ENCODE measurements around the gene POMGNT2. TPM values are rescaled to one million over a fixed set of nuclear protein-coding genes. Genes with fewer than 3 reads are reported as not detected.

The POMGNT2 gene
- polyA plus RNA-seq, 1 of the 3 experiments (the other 2 are of a cell fraction) = 20.6 TPM

DNA sequence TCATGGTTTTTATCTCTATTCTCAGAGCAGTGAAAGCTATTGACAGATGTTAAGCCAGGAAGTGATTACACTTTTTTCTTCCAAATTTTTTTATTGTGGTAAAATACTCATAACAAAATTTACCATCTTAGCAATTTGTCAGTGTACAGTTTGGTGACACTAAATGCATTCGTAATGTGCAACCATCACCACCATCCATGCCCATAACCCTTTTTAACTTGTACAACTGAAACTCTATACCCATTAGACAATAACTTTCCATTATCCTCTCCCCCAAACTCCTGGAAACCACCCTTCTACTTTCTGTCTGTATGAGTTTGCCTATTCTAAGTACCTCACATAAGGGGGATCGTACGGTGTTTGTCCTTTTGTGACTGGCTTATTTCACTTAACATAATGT lies 15.1 kb upstream of the POMGNT2 start:
- no peaks in the 10 kb centered on the region for H3K4me1 ChIP-seq (ENCODE audit: control insufficient read depth in 1 of 2, insufficient read depth in 2 of 2, low read depth in 1 of 2, low read length in 1 of 2)
- no peaks in the 10 kb centered on the region for H4K20me1 ChIP-seq (ENCODE audit: insufficient read depth)
- peaks cover 4% of the 10 kb centered on the region; the same call in 1 of the 2 replicates for H3K9me3 ChIP-seq
- H3K4me2 ChIP-seq = no peak overlapping the region
- 58% methylated on average over 3 of the region's 3 CpGs for WGBS (ENCODE audit: low lambda C conversion rate)
- no peak overlapping the region for H3K4me3 ChIP-seq (ENCODE audit: low read depth in 2 of 2, low read length in 1 of 2)
- no peak overlapping the region for H2AFZ ChIP-seq (ENCODE audit: low read depth)
- no peak for DNase-seq
- no peaks in the 10 kb centered on the region for H3K27me3 ChIP-seq (ENCODE audit: insufficient read depth)
- no peaks in the 10 kb centered on the region for H3K9me2 ChIP-seq
- no peaks in the 10 kb centered on the region for H3K79me2 ChIP-seq (ENCODE audit: insufficient read depth)
- ChIA-PET POLR2A (no interaction called here), CTCF (no interaction called here)
- TF ChIP-seq ELF1 (IDR thresholded peaks at IDR 0.05) = no peak
- no peak for TF ChIP-seq GATA2 (CRISPR knock-in tag; IDR thresholded peaks at IDR 0.05)
- TF ChIP-seq NRF1 (IDR thresholded peaks at IDR 0.05; ENCODE audit: low read depth, low read length) = no peak
- no peak for TF ChIP-seq SIN3A (IDR thresholded peaks at IDR 0.05; ENCODE audit: borderline replicate concordance, low read depth, low read length)
- no peak for TF ChIP-seq EP300 (IDR thresholded peaks at IDR 0.05; ENCODE audit: borderline replicate concordance in 1 of 2, low read depth in 1 of 2, low read length in 1 of 2)
- no peaks in the 10 kb centered on the region for H3K36me3 ChIP-seq (replicated peaks in 1 of 2; ENCODE audit: control insufficient read depth in 1 of 2, insufficient read depth in 2 of 2, low read length in 1 of 2)
- no peak overlapping the region for H3K9ac ChIP-seq
- no peak overlapping the region for H3K27ac ChIP-seq (ENCODE audit: low read depth in 2 of 2, low read length in 1 of 2)
- H3F3A ChIP-seq (replicated peaks; ENCODE audit: insufficient read depth) = no peaks in the 10 kb centered on the region

DNA sequence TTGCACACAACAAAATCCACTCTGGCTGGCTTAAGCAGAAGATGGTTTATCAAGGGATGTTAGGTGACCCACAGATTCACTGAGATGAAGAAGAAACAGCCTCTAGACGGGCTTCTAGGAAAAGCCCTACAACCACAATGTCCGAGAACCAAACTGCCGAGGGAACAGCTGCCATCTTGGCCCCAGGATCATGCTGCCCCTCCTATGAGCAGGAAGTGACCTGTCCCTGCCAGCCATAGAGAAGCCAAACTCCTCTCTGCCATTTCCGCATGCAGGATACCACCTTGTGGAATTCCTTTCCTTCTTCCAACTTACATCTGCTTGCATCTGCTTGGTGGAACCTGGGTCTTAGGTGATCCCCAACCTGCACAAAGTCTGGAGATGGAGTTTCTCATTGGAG lies 11.4 kb upstream of the POMGNT2 start:
- Histone ChIP-seq H3K4me1 (ENCODE audit: control insufficient read depth in 1 of 2, insufficient read depth in 2 of 2, low read depth in 1 of 2, low read length in 1 of 2) (no peaks in the 10 kb centered on the region), H3K9me3 (no peaks in the 10 kb centered on the region), H2AFZ (ENCODE audit: low read depth) (no peak overlapping the region), H3K27me3 (ENCODE audit: insufficient read depth) (peaks cover 5% of the 10 kb centered on the region; the same call in 1 of the 2 replicates), H3K27ac (ENCODE audit: low read depth in 2 of 2, low read length in 1 of 2) (no peak overlapping the region), H3K79me2 (ENCODE audit: insufficient read depth) (no peaks in the 10 kb centered on the region), H3K36me3 (replicated peaks in 1 of 2; ENCODE audit: control insufficient read depth in 1 of 2, insufficient read depth in 2 of 2, low read length in 1 of 2) (no peaks in the 10 kb centered on the region), H4K20me1 (ENCODE audit: insufficient read depth) (no peaks in the 10 kb centered on the region), H3K9ac (no peak overlapping the region), H3K4me2 (no peak overlapping the region), H3K9me2 (no peaks in the 10 kb centered on the region), H3K4me3 (ENCODE audit: low read depth in 2 of 2, low read length in 1 of 2) (no peak overlapping the region), H3F3A (replicated peaks; ENCODE audit: insufficient read depth) (no peaks in the 10 kb centered on the region)
- 52% methylated on average over 4 of the region's 4 CpGs for WGBS (ENCODE audit: low lambda C conversion rate)
- TF ChIP-seq MXI1 (IDR thresholded peaks at IDR 0.05; ENCODE audit: low read depth, low read length) = no peak
- TF ChIP-seq, protein P1, sequence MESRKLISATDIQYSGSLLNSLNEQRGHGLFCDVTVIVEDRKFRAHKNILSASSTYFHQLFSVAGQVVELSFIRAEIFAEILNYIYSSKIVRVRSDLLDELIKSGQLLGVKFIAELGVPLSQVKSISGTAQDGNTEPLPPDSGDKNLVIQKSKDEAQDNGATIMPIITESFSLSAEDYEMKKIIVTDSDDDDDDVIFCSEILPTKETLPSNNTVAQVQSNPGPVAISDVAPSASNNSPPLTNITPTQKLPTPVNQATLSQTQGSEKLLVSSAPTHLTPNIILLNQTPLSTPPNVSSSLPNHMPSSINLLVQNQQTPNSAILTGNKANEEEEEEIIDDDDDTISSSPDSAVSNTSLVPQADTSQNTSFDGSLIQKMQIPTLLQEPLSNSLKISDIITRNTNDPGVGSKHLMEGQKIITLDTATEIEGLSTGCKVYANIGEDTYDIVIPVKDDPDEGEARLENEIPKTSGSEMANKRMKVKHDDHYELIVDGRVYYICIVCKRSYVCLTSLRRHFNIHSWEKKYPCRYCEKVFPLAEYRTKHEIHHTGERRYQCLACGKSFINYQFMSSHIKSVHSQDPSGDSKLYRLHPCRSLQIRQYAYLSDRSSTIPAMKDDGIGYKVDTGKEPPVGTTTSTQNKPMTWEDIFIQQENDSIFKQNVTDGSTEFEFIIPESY (IDR thresholded peaks at IDR 0.05; ENCODE audit: borderline replicate concordance, low read depth) = no peak
- TF ChIP-seq, protein P2, sequence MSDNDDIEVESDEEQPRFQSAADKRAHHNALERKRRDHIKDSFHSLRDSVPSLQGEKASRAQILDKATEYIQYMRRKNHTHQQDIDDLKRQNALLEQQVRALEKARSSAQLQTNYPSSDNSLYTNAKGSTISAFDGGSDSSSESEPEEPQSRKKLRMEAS (IDR thresholded peaks at IDR 0.05; ENCODE audit: low read depth) = no peak
- TF ChIP-seq, protein P3, sequence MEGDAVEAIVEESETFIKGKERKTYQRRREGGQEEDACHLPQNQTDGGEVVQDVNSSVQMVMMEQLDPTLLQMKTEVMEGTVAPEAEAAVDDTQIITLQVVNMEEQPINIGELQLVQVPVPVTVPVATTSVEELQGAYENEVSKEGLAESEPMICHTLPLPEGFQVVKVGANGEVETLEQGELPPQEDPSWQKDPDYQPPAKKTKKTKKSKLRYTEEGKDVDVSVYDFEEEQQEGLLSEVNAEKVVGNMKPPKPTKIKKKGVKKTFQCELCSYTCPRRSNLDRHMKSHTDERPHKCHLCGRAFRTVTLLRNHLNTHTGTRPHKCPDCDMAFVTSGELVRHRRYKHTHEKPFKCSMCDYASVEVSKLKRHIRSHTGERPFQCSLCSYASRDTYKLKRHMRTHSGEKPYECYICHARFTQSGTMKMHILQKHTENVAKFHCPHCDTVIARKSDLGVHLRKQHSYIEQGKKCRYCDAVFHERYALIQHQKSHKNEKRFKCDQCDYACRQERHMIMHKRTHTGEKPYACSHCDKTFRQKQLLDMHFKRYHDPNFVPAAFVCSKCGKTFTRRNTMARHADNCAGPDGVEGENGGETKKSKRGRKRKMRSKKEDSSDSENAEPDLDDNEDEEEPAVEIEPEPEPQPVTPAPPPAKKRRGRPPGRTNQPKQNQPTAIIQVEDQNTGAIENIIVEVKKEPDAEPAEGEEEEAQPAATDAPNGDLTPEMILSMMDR (IDR thresholded peaks at IDR 0.05) = no peak
- no peak for TF ChIP-seq FOXM1 (IDR thresholded peaks at IDR 0.05; ENCODE audit: low read depth)
- no peak for TF ChIP-seq FOXJ3 (CRISPR knock-in tag; IDR thresholded peaks at IDR 0.05)
- TF ChIP-seq TEAD4 (IDR thresholded peaks at IDR 0.05; ENCODE audit: borderline replicate concordance, insufficient read depth) = no peak
- TF ChIP-seq, protein P4, sequence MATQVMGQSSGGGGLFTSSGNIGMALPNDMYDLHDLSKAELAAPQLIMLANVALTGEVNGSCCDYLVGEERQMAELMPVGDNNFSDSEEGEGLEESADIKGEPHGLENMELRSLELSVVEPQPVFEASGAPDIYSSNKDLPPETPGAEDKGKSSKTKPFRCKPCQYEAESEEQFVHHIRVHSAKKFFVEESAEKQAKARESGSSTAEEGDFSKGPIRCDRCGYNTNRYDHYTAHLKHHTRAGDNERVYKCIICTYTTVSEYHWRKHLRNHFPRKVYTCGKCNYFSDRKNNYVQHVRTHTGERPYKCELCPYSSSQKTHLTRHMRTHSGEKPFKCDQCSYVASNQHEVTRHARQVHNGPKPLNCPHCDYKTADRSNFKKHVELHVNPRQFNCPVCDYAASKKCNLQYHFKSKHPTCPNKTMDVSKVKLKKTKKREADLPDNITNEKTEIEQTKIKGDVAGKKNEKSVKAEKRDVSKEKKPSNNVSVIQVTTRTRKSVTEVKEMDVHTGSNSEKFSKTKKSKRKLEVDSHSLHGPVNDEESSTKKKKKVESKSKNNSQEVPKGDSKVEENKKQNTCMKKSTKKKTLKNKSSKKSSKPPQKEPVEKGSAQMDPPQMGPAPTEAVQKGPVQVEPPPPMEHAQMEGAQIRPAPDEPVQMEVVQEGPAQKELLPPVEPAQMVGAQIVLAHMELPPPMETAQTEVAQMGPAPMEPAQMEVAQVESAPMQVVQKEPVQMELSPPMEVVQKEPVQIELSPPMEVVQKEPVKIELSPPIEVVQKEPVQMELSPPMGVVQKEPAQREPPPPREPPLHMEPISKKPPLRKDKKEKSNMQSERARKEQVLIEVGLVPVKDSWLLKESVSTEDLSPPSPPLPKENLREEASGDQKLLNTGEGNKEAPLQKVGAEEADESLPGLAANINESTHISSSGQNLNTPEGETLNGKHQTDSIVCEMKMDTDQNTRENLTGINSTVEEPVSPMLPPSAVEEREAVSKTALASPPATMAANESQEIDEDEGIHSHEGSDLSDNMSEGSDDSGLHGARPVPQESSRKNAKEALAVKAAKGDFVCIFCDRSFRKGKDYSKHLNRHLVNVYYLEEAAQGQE (IDR thresholded peaks at IDR 0.05; ENCODE audit: low read depth, low read length) = no peak
- POLR2A ChIA-PET = no interaction called here
- no peak for DNase-seq
- CTCF ChIA-PET = no interaction called here
